Measurements from ENCODE around the gene CFAP97D1. TPM values are rescaled to one million over a fixed set of nuclear protein-coding genes. Genes with fewer than 3 reads are reported as not detected.

CFAP97D1 gene
- total RNA-seq, 2 donors from 2014 or later: not detected

- TF ChIP-seq CTCF (conservative IDR thresholded peaks at IDR 0.05): no peak
- Histone ChIP-seq H3K9me3 (ENCODE audit: control insufficient read depth, low read length) (no peaks in the 10 kb centered on the region), H3K4me3 (ENCODE audit: low read length) (no peak overlapping the region), H3K27me3 (ENCODE audit: control insufficient read depth, insufficient read depth, low read length, poor library complexity, severe bottlenecking) (no peaks in the 10 kb centered on the region), H3K4me1 (ENCODE audit: control insufficient read depth, insufficient read depth, low read length) (no peaks in the 10 kb centered on the region), H3K27ac (ENCODE audit: low read depth, low read length) (no peak overlapping the region), H3K36me3 (ENCODE audit: control insufficient read depth, insufficient read depth, low read length) (peaks cover 37% of the 10 kb centered on the region), H3K9ac (ENCODE audit: extremely low read depth, low read length, poor library complexity, severe bottlenecking) (no peak overlapping the region)
- DNase-seq: no peak
- no peaks in the 10 kb centered on the region for H3K27me3 Mint-ChIP-seq (ENCODE audit: insufficient read depth)
- 93 to 97% methylated on average over 4 to 5 of the region's 5 CpGs for WGBS, 2 experiments (ENCODE audit: insufficient coverage in 1 of 2, insufficient read length in 1 of 2)
- H3K9me3 Mint-ChIP-seq: no peaks in the 10 kb centered on the region
- H3K4me3 Mint-ChIP-seq: no peak overlapping the region
- H3K4me1 Mint-ChIP-seq: peaks cover 2% of the 10 kb centered on the region
- H3K27ac Mint-ChIP-seq: no peak overlapping the region
- peaks cover 37% of the 10 kb centered on the region for H3K36me3 Mint-ChIP-seq (ENCODE audit: low read depth)
Observed at GRCh38 chr17:43767713-43768059, 12.5 kb upstream of the CFAP97D1 start.

GRCh38 chr17:43768382-43768781, 11.9 kb upstream of the CFAP97D1 start:
- no peaks in the 10 kb centered on the region for H3K9me3 ChIP-seq (ENCODE audit: control insufficient read depth, low read length)
- no peak overlapping the region for H3K27ac ChIP-seq (ENCODE audit: low read depth, low read length)
- DNase-seq: peak; percentile 44
- Mint-ChIP-seq H3K4me3 (no peak overlapping the region), H3K27me3 (ENCODE audit: insufficient read depth) (no peaks in the 10 kb centered on the region), H3K4me1 (peaks cover 2% of the 10 kb centered on the region), H3K27ac (no peak overlapping the region), H3K9me3 (no peaks in the 10 kb centered on the region), H3K36me3 (ENCODE audit: low read depth) (peaks cover 44% of the 10 kb centered on the region)
- TF ChIP-seq CTCF (conservative IDR thresholded peaks at IDR 0.05): no peak
- no peaks in the 10 kb centered on the region for H3K4me1 ChIP-seq (ENCODE audit: control insufficient read depth, insufficient read depth, low read length)
- H3K4me3 ChIP-seq (ENCODE audit: low read length): no peak overlapping the region
- no peak overlapping the region for H3K9ac ChIP-seq (ENCODE audit: extremely low read depth, low read length, poor library complexity, severe bottlenecking)
- WGBS, 2 experiments (ENCODE audit: insufficient coverage in 1 of 2, insufficient read length in 1 of 2): 86 to 91% methylated on average over 8 to 9 of the region's 9 CpGs
- H3K36me3 ChIP-seq (ENCODE audit: control insufficient read depth, insufficient read depth, low read length): peaks cover 44% of the 10 kb centered on the region
- no peaks in the 10 kb centered on the region for H3K27me3 ChIP-seq (ENCODE audit: control insufficient read depth, insufficient read depth, low read length, poor library complexity, severe bottlenecking)

- DNase-seq: peak; percentile 39
- H3K36me3 Mint-ChIP-seq (ENCODE audit: low read depth): peaks cover 47% of the 10 kb centered on the region
- no peaks in the 10 kb centered on the region for H3K27me3 Mint-ChIP-seq (ENCODE audit: insufficient read depth)
- Histone ChIP-seq H3K27me3 (ENCODE audit: control insufficient read depth, insufficient read depth, low read length, poor library complexity, severe bottlenecking) (no peaks in the 10 kb centered on the region), H3K27ac (ENCODE audit: low read depth, low read length) (no peak overlapping the region), H3K9ac (ENCODE audit: extremely low read depth, low read length, poor library complexity, severe bottlenecking) (no peak overlapping the region), H3K4me3 (ENCODE audit: low read length) (no peak overlapping the region), H3K4me1 (ENCODE audit: control insufficient read depth, insufficient read depth, low read length) (no peaks in the 10 kb centered on the region), H3K36me3 (ENCODE audit: control insufficient read depth, insufficient read depth, low read length) (peaks cover 46% of the 10 kb centered on the region), H3K9me3 (ENCODE audit: control insufficient read depth, low read length) (no peaks in the 10 kb centered on the region)
- TF ChIP-seq CTCF (conservative IDR thresholded peaks at IDR 0.05): no peak
- no peaks in the 10 kb centered on the region for H3K9me3 Mint-ChIP-seq
- 89 to 100% methylated on average over 1 to 7 of the region's 7 CpGs for WGBS, 2 experiments (ENCODE audit: insufficient coverage in 1 of 2, insufficient read length in 1 of 2)
- H3K4me3 Mint-ChIP-seq: no peak overlapping the region
- H3K4me1 Mint-ChIP-seq: peaks cover 2% of the 10 kb centered on the region
- no peak overlapping the region for H3K27ac Mint-ChIP-seq
Observed at GRCh38 chr17:43768943-43769342, 11.3 kb upstream of the CFAP97D1 start.
